ENCODE results near the gene ITGB6.

ITGB6 gene

GRCh38 chr2:160138406-160138805 lies 61.7 kb downstream of the ITGB6 start:
- H3K79me2 ChIP-seq (ENCODE audit: control insufficient read depth, low read length) = no peaks in the 10 kb centered on the region
- H3K4me3 ChIP-seq (ENCODE audit: low read length) = no peak overlapping the region

DNA sequence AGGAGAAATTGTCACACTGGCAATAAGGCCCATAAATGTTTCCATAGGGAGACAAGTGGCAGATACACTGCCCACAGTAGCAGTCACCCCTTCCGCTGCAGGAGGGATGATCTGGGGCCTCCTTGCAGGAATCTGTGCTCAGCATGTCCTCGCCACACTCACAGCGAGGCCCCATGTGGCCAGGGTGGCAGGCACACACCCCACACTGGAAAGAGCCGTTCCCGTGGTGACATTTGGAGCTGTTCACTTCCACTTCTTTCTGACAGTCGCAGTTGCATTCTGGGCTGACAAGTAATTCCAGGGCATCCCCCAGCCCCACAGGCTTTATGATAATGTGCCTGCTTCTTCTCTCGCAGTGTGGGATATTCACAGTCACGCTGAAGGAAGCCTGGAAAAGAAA lies 62.6 kb downstream of the ITGB6 start:
- H3K27me3 ChIP-seq (ENCODE audit: control insufficient read depth, low read length) = no peaks in the 10 kb centered on the region
- H3K36me3 ChIP-seq (ENCODE audit: control insufficient read depth, low read length) = no peaks in the 10 kb centered on the region
- H3F3A ChIP-seq (ENCODE audit: control insufficient read depth, insufficient read depth) = no peaks in the 10 kb centered on the region
- H3K27ac ChIP-seq (ENCODE audit: low read depth, low read length) = no peak overlapping the region
- no peak overlapping the region for H3K4me3 ChIP-seq (ENCODE audit: low read length)
- no peaks in the 10 kb centered on the region for H3K9me2 ChIP-seq (replicated peaks; ENCODE audit: control insufficient read depth, low read length)
- H3K79me2 ChIP-seq (ENCODE audit: control insufficient read depth, low read length) = no peaks in the 10 kb centered on the region
- H3K4me2 ChIP-seq (ENCODE audit: low read length) = no peak overlapping the region
- no peaks in the 10 kb centered on the region for H4K20me1 ChIP-seq (ENCODE audit: control insufficient read depth, insufficient read depth, low read depth, low read length)
- no peaks in the 10 kb centered on the region for H3K4me1 ChIP-seq (ENCODE audit: control insufficient read depth, low read length)
- no peak for TF ChIP-seq EZH2phosphoT487 (IDR thresholded peaks at IDR 0.05; ENCODE audit: borderline replicate concordance, low read length)
- TF ChIP-seq, protein P1, sequence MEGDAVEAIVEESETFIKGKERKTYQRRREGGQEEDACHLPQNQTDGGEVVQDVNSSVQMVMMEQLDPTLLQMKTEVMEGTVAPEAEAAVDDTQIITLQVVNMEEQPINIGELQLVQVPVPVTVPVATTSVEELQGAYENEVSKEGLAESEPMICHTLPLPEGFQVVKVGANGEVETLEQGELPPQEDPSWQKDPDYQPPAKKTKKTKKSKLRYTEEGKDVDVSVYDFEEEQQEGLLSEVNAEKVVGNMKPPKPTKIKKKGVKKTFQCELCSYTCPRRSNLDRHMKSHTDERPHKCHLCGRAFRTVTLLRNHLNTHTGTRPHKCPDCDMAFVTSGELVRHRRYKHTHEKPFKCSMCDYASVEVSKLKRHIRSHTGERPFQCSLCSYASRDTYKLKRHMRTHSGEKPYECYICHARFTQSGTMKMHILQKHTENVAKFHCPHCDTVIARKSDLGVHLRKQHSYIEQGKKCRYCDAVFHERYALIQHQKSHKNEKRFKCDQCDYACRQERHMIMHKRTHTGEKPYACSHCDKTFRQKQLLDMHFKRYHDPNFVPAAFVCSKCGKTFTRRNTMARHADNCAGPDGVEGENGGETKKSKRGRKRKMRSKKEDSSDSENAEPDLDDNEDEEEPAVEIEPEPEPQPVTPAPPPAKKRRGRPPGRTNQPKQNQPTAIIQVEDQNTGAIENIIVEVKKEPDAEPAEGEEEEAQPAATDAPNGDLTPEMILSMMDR (IDR thresholded peaks at IDR 0.05; ENCODE audit: low read depth, low read length, poor library complexity, severe bottlenecking) = no peak
- H3K9me3 ChIP-seq (ENCODE audit: control insufficient read depth, insufficient read depth, low read length) = no peaks in the 10 kb centered on the region

More at GRCh38 chr2:160138406-160138805, 61.7 kb downstream of the ITGB6 start:
- H4K20me1 ChIP-seq (ENCODE audit: control insufficient read depth, insufficient read depth, low read depth, low read length) = no peaks in the 10 kb centered on the region
- H3K9me3 ChIP-seq (ENCODE audit: control insufficient read depth, insufficient read depth, low read length) = no peaks in the 10 kb centered on the region
- no peaks in the 10 kb centered on the region for H3K9me2 ChIP-seq (replicated peaks; ENCODE audit: control insufficient read depth, low read length)
- no peaks in the 10 kb centered on the region for H3K27me3 ChIP-seq (ENCODE audit: control insufficient read depth, low read length)
- no peaks in the 10 kb centered on the region for H3K4me1 ChIP-seq (ENCODE audit: control insufficient read depth, low read length)
- TF ChIP-seq, protein P1 (IDR thresholded peaks at IDR 0.05; ENCODE audit: low read depth, low read length, poor library complexity, severe bottlenecking) = no peak
- no peak for TF ChIP-seq EZH2phosphoT487 (IDR thresholded peaks at IDR 0.05; ENCODE audit: borderline replicate concordance, low read length)
- no peak overlapping the region for H3K4me2 ChIP-seq (ENCODE audit: low read length)
- no peaks in the 10 kb centered on the region for H3K36me3 ChIP-seq (ENCODE audit: control insufficient read depth, low read length)
- H3K27ac ChIP-seq (ENCODE audit: low read depth, low read length) = no peak overlapping the region
- H3F3A ChIP-seq (ENCODE audit: control insufficient read depth, insufficient read depth) = no peaks in the 10 kb centered on the region

DNA sequence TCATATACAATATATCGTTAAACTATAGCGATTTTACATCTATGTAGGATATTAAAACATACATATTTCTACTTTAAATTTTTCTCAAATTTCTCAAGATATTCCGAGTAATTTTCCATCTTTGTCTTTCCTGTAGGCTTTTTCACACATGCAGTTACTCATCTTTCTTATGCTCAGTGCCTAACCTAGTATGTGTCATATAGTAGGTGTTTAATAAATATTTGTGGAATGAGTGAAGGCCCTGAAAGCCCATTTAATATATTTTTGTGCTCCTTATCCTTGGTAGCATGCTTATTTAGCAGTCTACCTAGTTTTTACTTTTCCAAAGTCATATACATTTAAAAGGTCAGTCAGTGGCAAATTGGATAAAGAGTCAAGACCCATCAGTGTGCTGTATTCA lies 67.3 kb downstream of the ITGB6 start:
- no peaks in the 10 kb centered on the region for H3K79me2 ChIP-seq (ENCODE audit: control insufficient read depth, low read length)
- no peaks in the 10 kb centered on the region for H3K27me3 ChIP-seq (ENCODE audit: control insufficient read depth, low read length)
- no peak overlapping the region for H3K27ac ChIP-seq (ENCODE audit: low read depth, low read length)
- H3K4me2 ChIP-seq (ENCODE audit: low read length) = no peak overlapping the region
- H3K36me3 ChIP-seq (ENCODE audit: control insufficient read depth, low read length) = no peaks in the 10 kb centered on the region
- H3K9me3 ChIP-seq (ENCODE audit: control insufficient read depth, insufficient read depth, low read length) = no peaks in the 10 kb centered on the region
- no peaks in the 10 kb centered on the region for H3K4me1 ChIP-seq (ENCODE audit: control insufficient read depth, low read length)
- no peaks in the 10 kb centered on the region for H3F3A ChIP-seq (ENCODE audit: control insufficient read depth, insufficient read depth)
- no peaks in the 10 kb centered on the region for H4K20me1 ChIP-seq (ENCODE audit: control insufficient read depth, insufficient read depth, low read depth, low read length)
- TF ChIP-seq, protein P1 (IDR thresholded peaks at IDR 0.05; ENCODE audit: low read depth, low read length, poor library complexity, severe bottlenecking) = no peak
- no peak for TF ChIP-seq EZH2phosphoT487 (IDR thresholded peaks at IDR 0.05; ENCODE audit: borderline replicate concordance, low read length)
- no peaks in the 10 kb centered on the region for H3K9me2 ChIP-seq (replicated peaks; ENCODE audit: control insufficient read depth, low read length)
- H3K4me3 ChIP-seq (ENCODE audit: low read length) = no peak overlapping the region

DNA sequence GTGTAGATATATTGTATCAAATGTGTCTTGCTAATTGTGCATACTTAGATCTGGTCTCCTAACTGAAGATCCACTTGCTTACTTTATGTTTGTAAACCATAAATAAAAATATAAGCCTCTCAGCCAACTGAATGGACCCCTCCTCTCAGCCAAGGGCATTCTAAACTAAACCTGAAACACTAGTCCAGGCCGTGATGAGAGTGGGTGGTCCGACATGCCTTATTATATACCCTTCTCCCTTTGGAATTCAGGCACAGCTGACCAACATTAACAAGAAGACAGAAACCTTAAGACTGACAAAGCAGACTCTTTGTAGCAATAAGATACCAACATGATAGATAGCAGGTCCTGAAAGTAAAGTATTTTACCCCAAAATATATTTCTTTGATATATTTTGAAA lies 73.3 kb downstream of the ITGB6 start:
- H3K4me3 ChIP-seq (ENCODE audit: low read length) = no peak overlapping the region
- no peak overlapping the region for H3K4me2 ChIP-seq (ENCODE audit: low read length)
- H3K9me2 ChIP-seq (replicated peaks; ENCODE audit: control insufficient read depth, low read length) = no peaks in the 10 kb centered on the region
- H3K79me2 ChIP-seq (ENCODE audit: control insufficient read depth, low read length) = no peaks in the 10 kb centered on the region
- H3F3A ChIP-seq (ENCODE audit: control insufficient read depth, insufficient read depth) = no peaks in the 10 kb centered on the region
- H3K4me1 ChIP-seq (ENCODE audit: control insufficient read depth, low read length) = no peaks in the 10 kb centered on the region
- no peak for TF ChIP-seq EZH2phosphoT487 (IDR thresholded peaks at IDR 0.05; ENCODE audit: borderline replicate concordance, low read length)
- TF ChIP-seq, protein P1 (IDR thresholded peaks at IDR 0.05; ENCODE audit: low read depth, low read length, poor library complexity, severe bottlenecking) = no peak
- H3K36me3 ChIP-seq (ENCODE audit: control insufficient read depth, low read length) = no peaks in the 10 kb centered on the region
- no peaks in the 10 kb centered on the region for H3K9me3 ChIP-seq (ENCODE audit: control insufficient read depth, insufficient read depth, low read length)
- H3K27me3 ChIP-seq (ENCODE audit: control insufficient read depth, low read length) = peaks cover 7% of the 10 kb centered on the region
- no peaks in the 10 kb centered on the region for H4K20me1 ChIP-seq (ENCODE audit: control insufficient read depth, insufficient read depth, low read depth, low read length)
- H3K27ac ChIP-seq (ENCODE audit: low read depth, low read length) = no peak overlapping the region

All from DOHH2 (cell line).